A673 (cell line): ENCODE data around the gene CNIH4. TPM values are rescaled to one million over a fixed set of nuclear protein-coding genes. Genes with fewer than 3 reads are reported as not detected.
A peak's percentile ranks its signal among the peaks of the same experiment; 100 is the strongest.

ENCODE experiments used
- BruUV-seq: library from RNA; stranded (reverse); fragments of 400-500 nt; replicated peaks from 2 replicates; lab custom pipeline; 2021; lab: Mats Ljungman, UMichigan
- CTCF ChIA-PET: fragments of 300-600 bp; sonication (Branson Sonifier 250); formaldehyde crosslinking; loops from one replicate; lab custom pipeline; 2022; ENCODE audit warnings: antibody characterized with exemption; lab: Charles Lee
- POLR2A ChIA-PET: fragments of 300-600 bp; sonication (Branson Sonifier 250); formaldehyde crosslinking; loops from one replicate; lab custom pipeline; 2022; ENCODE audit warnings: antibody characterized with exemption; ENCODE audit not compliant: low non-redundant PET; lab: Charles Lee
- DNase-seq: peaks from one replicate; pipeline ENCODE4 v3.0.0-alpha.2; 2015; ENCODE audit warnings: low spot score
- H3K27ac ChIP-seq: fragments of 200-600 bp; sonication (generic); 2 replicates; pipeline ENCODE4 v1.5.1; 2016; ENCODE audit warnings: mixed run types, low read depth, mild to moderate bottlenecking, mixed read lengths, antibody characterized with exemption, low read length; ENCODE audit not compliant: poor library complexity, severe bottlenecking
- H3K27me3 ChIP-seq: fragments of 200-600 bp; sonication (generic); replicated peaks from 2 replicates; pipeline ENCODE4 v1.6.1; 2017; ENCODE audit warnings: mixed run types, low read depth, mild to moderate bottlenecking, mixed read lengths, antibody characterized with exemption, low read length; ENCODE audit not compliant: insufficient read depth, poor library complexity
- H3K36me3 ChIP-seq: fragments of 200-600 bp; sonication (generic); 2 replicates; pipeline ENCODE4 v1.6.1; 2016; ENCODE audit warnings: mixed run types, mild to moderate bottlenecking, mixed read lengths, antibody characterized with exemption, low read length; ENCODE audit not compliant: insufficient read depth, poor library complexity, severe bottlenecking
- H3K4me1 ChIP-seq: fragments of 200-600 bp; sonication (generic); 2 replicates; pipeline ENCODE4 v1.6.1; 2017; ENCODE audit warnings: mixed run types, mild to moderate bottlenecking, mixed read lengths, antibody characterized with exemption, low read length; ENCODE audit not compliant: insufficient read depth, poor library complexity, severe bottlenecking
- H3K4me3 ChIP-seq: fragments of 200-600 bp; sonication (generic); 2 replicates; pipeline ENCODE4 v1.5.1; 2016; ENCODE audit warnings: low read depth, mixed run types, mild to moderate bottlenecking, mixed read lengths, low read length; ENCODE audit not compliant: poor library complexity, severe bottlenecking
- H3K9me3 ChIP-seq: fragments of 200-600 bp; sonication (generic); 2 replicates; pipeline ENCODE4 v1.6.1; 2016; ENCODE audit warnings: mixed run types, low read depth, mild to moderate bottlenecking, mixed read lengths, antibody characterized with exemption, low read length; ENCODE audit not compliant: poor library complexity, severe bottlenecking
- EZH2 ChIP-seq: fragments of 200-600 bp; sonication (generic); IDR thresholded peaks from 2 replicates; pipeline ENCODE4 v1.6.1; 2017; ENCODE audit warnings: borderline replicate concordance, low read depth, mild to moderate bottlenecking, mixed read lengths, antibody characterized with exemption, low read length; ENCODE audit not compliant: poor library complexity, severe bottlenecking
- intact Hi-C: fragments of 100-400 bp; cut with micrococcal nuclease; formaldehyde crosslinking; loops from one replicate; pipeline ENCODE4 v1.10.0; 2022; ENCODE audit not compliant: unreplicated experiment
- total RNA-seq: library from RNA; stranded (reverse); gene quantifications from 2 replicates; pipeline ENCODE4 v1.2.3, GENCODE V29; 2021
- TF ChIP-seq, protein P1 (sequence below): fragments of 300-800, 200-600 bp; sonication (generic); conservative IDR thresholded peaks from 2 replicates; pipeline ENCODE4 v1.5.1; 2017; ENCODE audit warnings: low read depth, mild to moderate bottlenecking, antibody characterized with exemption, low read length, moderate library complexity, mixed read lengths

CNIH4 gene
- total RNA-seq, 1 experiment from 2014 or later, result 79.9 TPM

DNA sequence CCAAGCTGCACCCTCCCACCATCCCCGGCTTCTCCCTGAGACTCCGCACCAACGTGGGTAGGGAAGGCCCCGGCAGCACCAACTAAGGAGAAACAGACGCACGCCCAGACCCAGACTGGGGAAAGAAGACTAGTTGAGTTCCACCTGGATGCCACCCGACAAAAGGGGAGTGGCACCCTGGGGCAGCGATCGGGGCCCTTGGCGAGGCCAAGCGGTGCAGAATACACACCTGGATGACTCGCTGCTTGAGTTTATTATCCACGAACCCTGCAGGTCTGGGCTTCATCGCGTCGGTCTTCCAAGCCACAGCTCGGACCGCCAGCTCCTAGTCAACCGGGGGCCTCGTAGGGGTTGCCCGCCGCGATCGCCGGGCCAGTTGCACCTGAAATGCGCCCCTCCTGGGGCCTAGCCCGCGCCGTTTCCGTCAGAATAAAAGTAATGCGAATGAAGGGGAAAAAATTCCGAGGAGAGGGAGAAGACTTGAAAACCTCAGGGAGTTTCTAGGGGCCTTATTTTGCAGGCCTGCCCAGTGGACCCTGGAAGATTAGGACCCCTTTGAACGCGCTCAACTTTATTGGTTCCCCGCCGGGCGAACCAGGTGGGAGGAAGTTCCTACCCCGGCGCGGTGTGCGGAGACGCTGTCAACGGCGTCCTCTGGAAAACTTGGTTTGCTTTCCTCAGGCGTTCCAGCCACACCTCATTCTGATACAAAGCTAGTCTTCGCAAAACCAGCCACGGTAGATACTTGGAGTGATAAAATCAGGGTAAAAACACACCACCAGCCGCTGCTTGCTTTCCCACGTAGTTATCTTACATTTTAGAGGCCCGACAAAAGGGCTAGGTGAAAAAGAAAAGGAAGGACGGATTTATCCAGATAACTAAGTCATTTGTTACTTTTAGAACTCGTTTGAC lies 26.6 kb upstream of the CNIH4 start, which contains the start of gene NVL:
NVL (minus strand) TSS at position 331 of the 912 bp plus-strand sequence; CDS start at position 286, 45 bp downstream.
- no peak for TF ChIP-seq EZH2
- TF ChIP-seq, protein P1, sequence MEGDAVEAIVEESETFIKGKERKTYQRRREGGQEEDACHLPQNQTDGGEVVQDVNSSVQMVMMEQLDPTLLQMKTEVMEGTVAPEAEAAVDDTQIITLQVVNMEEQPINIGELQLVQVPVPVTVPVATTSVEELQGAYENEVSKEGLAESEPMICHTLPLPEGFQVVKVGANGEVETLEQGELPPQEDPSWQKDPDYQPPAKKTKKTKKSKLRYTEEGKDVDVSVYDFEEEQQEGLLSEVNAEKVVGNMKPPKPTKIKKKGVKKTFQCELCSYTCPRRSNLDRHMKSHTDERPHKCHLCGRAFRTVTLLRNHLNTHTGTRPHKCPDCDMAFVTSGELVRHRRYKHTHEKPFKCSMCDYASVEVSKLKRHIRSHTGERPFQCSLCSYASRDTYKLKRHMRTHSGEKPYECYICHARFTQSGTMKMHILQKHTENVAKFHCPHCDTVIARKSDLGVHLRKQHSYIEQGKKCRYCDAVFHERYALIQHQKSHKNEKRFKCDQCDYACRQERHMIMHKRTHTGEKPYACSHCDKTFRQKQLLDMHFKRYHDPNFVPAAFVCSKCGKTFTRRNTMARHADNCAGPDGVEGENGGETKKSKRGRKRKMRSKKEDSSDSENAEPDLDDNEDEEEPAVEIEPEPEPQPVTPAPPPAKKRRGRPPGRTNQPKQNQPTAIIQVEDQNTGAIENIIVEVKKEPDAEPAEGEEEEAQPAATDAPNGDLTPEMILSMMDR, result no peak
- Histone ChIP-seq H3K4me1 (peaks cover 13% of the 10 kb centered on the region), H3K36me3 (no peaks in the 10 kb centered on the region), H3K4me3 (peak within 1 kb of the TSS; percentile 79), H3K9me3 (no peaks in the 10 kb centered on the region), H3K27me3 (no peaks in the 10 kb centered on the region), H3K27ac (peak within 1 kb of the TSS; percentile 97)
- intact Hi-C loops, result loop anchor here (1.0 to 10.0 kb wide), 2 partner anchors 216 to 515 kb away; partner anchors contain the start of gene FBXO28
- DNase-seq, result peak; percentile 96
- no TSS peak for BruUV-seq
- ChIA-PET CTCF (interaction anchor here (0.6 kb wide), 1 partner anchor 628 kb away, joined by 4 read pairs; no protein-coding TSS in a partner anchor), POLR2A (no interaction called here)

DNA sequence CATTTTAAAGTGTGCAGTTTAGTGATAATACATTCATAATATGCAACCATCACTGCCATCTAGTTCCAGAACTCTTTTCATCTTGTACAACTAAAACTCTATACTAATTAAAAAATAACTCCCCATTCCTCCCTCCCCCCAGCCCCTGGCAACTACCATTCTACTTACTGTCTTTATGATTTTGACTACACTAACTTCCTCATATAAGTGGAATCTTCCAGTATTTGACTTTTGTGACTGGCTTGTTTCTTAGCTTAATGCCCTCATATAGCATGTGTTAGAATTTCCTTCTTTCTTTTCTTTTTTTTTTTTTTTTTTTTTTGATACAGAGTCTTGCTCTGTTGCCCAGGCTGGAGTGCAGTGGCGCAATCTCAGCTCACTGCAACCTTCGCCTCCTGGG lies 25.4 kb upstream of the CNIH4 start:
- TF ChIP-seq, protein P1, result no peak
- ChIA-PET CTCF (interaction anchor here (0.6 kb wide), 1 partner anchor 216 kb away, joined by 4 read pairs; no protein-coding TSS in a partner anchor), POLR2A (no interaction called here)
- intact Hi-C loops, result loop anchor here (10.0 kb wide), 1 partner anchor 517 kb away; no protein-coding TSS in a partner anchor
- Histone ChIP-seq H3K4me1 (peaks cover 13% of the 10 kb centered on the region), H3K36me3 (no peaks in the 10 kb centered on the region), H3K27ac (no peak overlapping the region), H3K4me3 (no peak overlapping the region), H3K27me3 (no peaks in the 10 kb centered on the region), H3K9me3 (no peaks in the 10 kb centered on the region)
- no TSS peak for BruUV-seq
- DNase-seq, result no peak

DNA sequence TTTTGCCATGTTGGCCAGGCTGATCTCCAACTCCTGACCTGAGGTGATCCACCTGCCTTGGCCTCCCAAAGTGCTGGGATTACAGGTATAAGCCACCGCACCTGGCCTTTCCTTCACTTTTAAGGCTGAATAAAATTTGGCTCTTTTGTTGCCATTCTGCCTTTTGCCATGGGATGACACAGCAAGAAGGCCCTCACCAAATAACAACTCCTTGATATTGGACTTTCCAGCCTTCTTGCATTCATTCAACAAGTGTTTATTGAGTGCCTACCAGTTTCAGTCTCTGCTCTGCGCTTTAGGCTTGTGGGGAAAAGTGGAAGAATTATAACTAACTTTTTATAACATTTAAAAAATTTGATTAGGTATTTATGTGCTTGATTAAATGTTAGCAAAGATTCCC lies 24.9 kb upstream of the CNIH4 start:
- Histone ChIP-seq H3K27ac (no peak overlapping the region), H3K36me3 (no peaks in the 10 kb centered on the region), H3K27me3 (no peaks in the 10 kb centered on the region), H3K4me1 (peaks cover 13% of the 10 kb centered on the region), H3K9me3 (no peaks in the 10 kb centered on the region), H3K4me3 (no peak overlapping the region)
- ChIA-PET CTCF (interaction anchor here (2.1 kb wide), 1 partner anchor 215 kb away, joined by 4 read pairs; no protein-coding TSS in a partner anchor), POLR2A (no interaction called here)
- BruUV-seq, result no TSS peak
- DNase-seq, result no peak
- TF ChIP-seq, protein P1, result no peak
- TF ChIP-seq EZH2, result no peak
- intact Hi-C loops, result loop anchor here (2.0 to 10.0 kb wide), 2 partner anchors 517 to 633 kb away; no protein-coding TSS in a partner anchor
